H1 (cell line): ENCODE results near the gene ANXA3. TPM values are rescaled to one million over a fixed set of nuclear protein-coding genes. Genes with fewer than 3 reads are reported as not detected.

Experiments used
- CTCF ChIA-PET: fragments of 300-600 bp; sonication (Branson Sonifier 250); formaldehyde crosslinking; loops from one replicate; lab custom pipeline; 2021; ENCODE audit not compliant: partially characterized antibody; lab: Charles Lee
- POLR2A ChIA-PET: fragments of 300-600 bp; sonication (Branson Sonifier 250); formaldehyde crosslinking; loops from one replicate; lab custom pipeline; 2021; ENCODE audit warnings: inconsistent platforms; ENCODE audit not compliant: partially characterized antibody; lab: Charles Lee
- DNase-seq, 2 experiments: peaks; one replicate each; pipeline versions ENCODE4 v3.0.0 to v3.0.0-alpha.2; 2010 to 2022; ENCODE audit warnings: low spot score in 2 of 2, low read depth in 1 of 2, mixed read lengths in 1 of 2
- FAIRE-seq: peaks from 2 replicates; lab custom pipeline; 2011; peaks lifted over from hg19 to GRCh38; lab: Jason Lieb, UNC
- H2AFZ ChIP-seq: 2 replicates; pipeline ENCODE4 v1.8.1; 2012; ENCODE audit warnings: low read length, inconsistent platforms
- H2AK5ac ChIP-seq: 2 replicates; pipeline ENCODE4 v1.6.1; 2013; ENCODE audit warnings: low read depth, low read length
- H2BK120ac ChIP-seq: replicated peaks from 2 replicates; pipeline ENCODE3; 2013; ENCODE audit warnings: low read depth, low read length, inconsistent platforms
- H2BK12ac ChIP-seq: 2 replicates; pipeline ENCODE4 v1.6.1; 2013; ENCODE audit warnings: low read depth, low read length
- H2BK15ac ChIP-seq: 2 replicates; pipeline ENCODE4 v1.6.1; 2013; ENCODE audit warnings: low read length
- H2BK20ac ChIP-seq: 2 replicates; pipeline ENCODE4 v1.6.1; 2013; ENCODE audit warnings: low read length
- H2BK5ac ChIP-seq: 2 replicates; pipeline ENCODE4 v1.6.1; 2013; ENCODE audit warnings: low read depth, low read length
- H3K14ac ChIP-seq: 2 replicates; pipeline ENCODE4 v1.6.1; 2013; ENCODE audit warnings: inconsistent platforms; ENCODE audit not compliant: insufficient read length
- H3K18ac ChIP-seq: 2 replicates; pipeline ENCODE4 v1.6.1; 2013; ENCODE audit warnings: low read length; ENCODE audit errors: extremely low read depth
- H3K23ac ChIP-seq: 2 replicates; pipeline ENCODE4 v1.6.1; 2013; ENCODE audit warnings: inconsistent platforms; ENCODE audit not compliant: insufficient read length
- H3K23me2 ChIP-seq: 2 replicates; pipeline ENCODE4 v1.6.1; 2013; ENCODE audit warnings: low read depth, low read length
- H3K27ac ChIP-seq: 2 replicates; pipeline ENCODE4 v1.6.1; 2011; ENCODE audit warnings: low read depth, low read length, inconsistent platforms
- H3K27me3 ChIP-seq, 4 experiments: replicated peaks in 1 of 4; 1 replicate in 1 of 4; 2 replicates in 3 of 4; pipeline versions ENCODE4 v1.6.1 to v1.8.1; 2011 to 2013; ENCODE audit warnings: low read length in 3 of 4, mild to moderate bottlenecking in 3 of 4, inconsistent platforms in 2 of 4, mixed read lengths in 2 of 4, moderate library complexity in 1 of 4; ENCODE audit not compliant: control insufficient read depth in 3 of 4, insufficient read depth in 3 of 4; ENCODE audit errors: extremely low read depth in 1 of 4
- H3K36me3 ChIP-seq, 4 experiments: 2 replicates each; pipeline versions ENCODE4 v1.6.1 to v1.8.1; 2011 to 2013; ENCODE audit warnings: mild to moderate bottlenecking in 4 of 4, low read length in 3 of 4, moderate library complexity in 2 of 4, control low read depth in 1 of 4, inconsistent platforms in 1 of 4; ENCODE audit not compliant: insufficient read depth in 4 of 4, control insufficient read depth in 2 of 4
- H3K4ac ChIP-seq: replicated peaks from 2 replicates; pipeline ENCODE3; 2013; ENCODE audit warnings: low read length, low read depth, mixed read lengths, inconsistent platforms; ENCODE audit not compliant: insufficient read length
- H3K4me1 ChIP-seq, 4 experiments: replicated peaks in 1 of 4; 1 replicate in 1 of 4; 2 replicates in 3 of 4; pipeline versions ENCODE4 v1.6.1 to v1.8.1; 2011 to 2013; ENCODE audit warnings: low read length in 3 of 4, inconsistent platforms in 2 of 4, mixed read lengths in 1 of 4; ENCODE audit not compliant: insufficient read depth in 4 of 4, control insufficient read depth in 3 of 4
- H3K4me2 ChIP-seq, 2 experiments: 2 replicates each; pipeline versions ENCODE4 v1.6.1 to v1.8.1; 2011 to 2013; ENCODE audit warnings: low read depth in 2 of 2, low read length in 2 of 2, control low read depth in 1 of 2, inconsistent platforms in 1 of 2, mild to moderate bottlenecking in 1 of 2; ENCODE audit not compliant: insufficient read depth in 1 of 2
- H3K4me3 ChIP-seq, 4 experiments: fragments of 200-600, 300-600 bp in 1 of 4; sonication (generic), shearing (Covaris generic), sonication (Bioruptor Twin) in 1 of 4; 2 replicates each; pipeline versions ENCODE4 v1.5.1 to v1.8.1; 2011 to 2016; ENCODE audit warnings: low read length in 4 of 4, low read depth in 3 of 4, control low read depth in 2 of 4, inconsistent platforms in 2 of 4, mild to moderate bottlenecking in 2 of 4, mixed read lengths in 1 of 4, moderate library complexity in 1 of 4; ENCODE audit not compliant: insufficient read depth in 2 of 4; ENCODE audit errors: extremely low read depth in 1 of 4
- H3K56ac ChIP-seq: replicated peaks from 2 replicates; pipeline ENCODE3; 2013; ENCODE audit warnings: low read depth, mild to moderate bottlenecking, mixed read lengths, low read length, inconsistent platforms; ENCODE audit not compliant: insufficient read length
- H3K79me1 ChIP-seq: 2 replicates; pipeline ENCODE4 v1.6.1; 2013; ENCODE audit warnings: low read depth, low read length, control low read depth
- H3K79me2 ChIP-seq, 2 experiments: 2 replicates each; pipeline versions ENCODE4 v1.6.1 to v1.8.1; 2012 to 2013; ENCODE audit warnings: low read length in 2 of 2, mild to moderate bottlenecking in 2 of 2, inconsistent platforms in 1 of 2; ENCODE audit not compliant: insufficient read depth in 2 of 2, control insufficient read depth in 1 of 2
- H3K9ac ChIP-seq, 4 experiments: replicated peaks in 1 of 4; 1 replicate in 1 of 4; 2 replicates in 3 of 4; pipeline versions ENCODE4 v1.6.1 to v1.8.1; 2011 to 2013; ENCODE audit warnings: low read depth in 3 of 4, low read length in 3 of 4, control low read depth in 2 of 4, mild to moderate bottlenecking in 2 of 4, moderate library complexity in 2 of 4, inconsistent platforms in 1 of 4; ENCODE audit errors: extremely low read depth in 1 of 4
- H3K9me3 ChIP-seq, 2 experiments: 2 replicates each; pipeline versions ENCODE4 v1.6.1 to v1.8.1; 2012 to 2013; ENCODE audit warnings: mild to moderate bottlenecking in 2 of 2, moderate library complexity in 2 of 2, control low read depth in 1 of 2, inconsistent platforms in 1 of 2, low read depth in 1 of 2, low read length in 1 of 2, mixed read lengths in 1 of 2; ENCODE audit not compliant: insufficient read depth in 2 of 2
- H4K20me1 ChIP-seq, 2 experiments: replicated peaks in 1 of 2; 2 replicates each; pipeline versions ENCODE3 to v1.8.1; 2011 to 2013; ENCODE audit warnings: inconsistent platforms in 2 of 2, low read length in 2 of 2, mild to moderate bottlenecking in 1 of 2; ENCODE audit not compliant: insufficient read depth in 2 of 2, control insufficient read depth in 1 of 2
- H4K5ac ChIP-seq: 2 replicates; pipeline ENCODE4 v1.6.1; 2013; ENCODE audit warnings: low read length, low read depth, mixed read lengths, inconsistent platforms; ENCODE audit not compliant: insufficient read length
- H4K8ac ChIP-seq: 2 replicates; pipeline ENCODE4 v1.8.0; 2013; ENCODE audit warnings: mild to moderate bottlenecking, moderate library complexity, low read length, inconsistent platforms; ENCODE audit not compliant: insufficient read depth; ENCODE audit errors: extremely low read depth
- H4K91ac ChIP-seq: replicated peaks from 2 replicates; pipeline ENCODE3; 2013; ENCODE audit warnings: low read length, mixed read lengths, inconsistent platforms; ENCODE audit not compliant: insufficient read length
- JUND ChIP-seq: IDR thresholded peaks from 2 replicates; pipeline ENCODE4 v1.6.1; 2011; ENCODE audit warnings: mild to moderate bottlenecking, improper control_type of control experiment, low read length
- SP1 ChIP-seq: IDR thresholded peaks from 2 replicates; pipeline ENCODE4 v1.6.1; 2011; ENCODE audit warnings: low read depth, low read length
- WGBS, 2 experiments: shearing (Covaris generic) in 1 of 2; methylation state at CpG; one replicate each; pipeline versions ENCODE4 v1.1.6 to v1.1.7; 2013 to 2015; ENCODE audit warnings: low lambda C conversion rate in 2 of 2, mixed read lengths in 2 of 2, inconsistent platforms in 1 of 2, low coverage in 1 of 2, missing lambda C conversion rate in 1 of 2; ENCODE audit not compliant: insufficient replicate concordance in 2 of 2, insufficient coverage in 1 of 2, insufficient read length in 1 of 2; ENCODE audit errors: extremely low coverage in 1 of 2, missing lambda C conversion rate in 1 of 2; 5-methylcytosine and 5-hydroxymethylcytosine counted together
- polyA plus RNA-seq, 7 experiments: library from polyadenylated mRNA; depleted of rRNA in 3 of 7; stranded (reverse) in 5 of 7; unstranded in 2 of 7; fragments of >200 nt in 5 of 7; fragments of 200-250 nt in 2 of 7; gene quantifications; 1 replicate in 5 of 7; 2 replicates in 1 of 7; 4 replicates in 1 of 7; pipeline versions ENCODE4 v1.2.1 to v1.2.3, GENCODE V29; 2011 to 2013; ENCODE audit warnings: missing spikeins in 2 of 7, mixed read lengths in 2 of 7
- total RNA-seq: library from RNA; stranded (reverse); fragmentation: NEBNext Ultra II Directional; extraction: Animal tissue kit (Norgen Biotek cat#: 25700); gene quantifications from 2 replicates; pipeline ENCODE4 v1.2.1, GENCODE V29; 2021

ANXA3 gene
- total and polyA plus RNA-seq, 2 of the 8 experiments (the other 6 are each of a cell fraction or from before 2014, with no cell fraction given) = 10.3 to 27.3 TPM

DNA sequence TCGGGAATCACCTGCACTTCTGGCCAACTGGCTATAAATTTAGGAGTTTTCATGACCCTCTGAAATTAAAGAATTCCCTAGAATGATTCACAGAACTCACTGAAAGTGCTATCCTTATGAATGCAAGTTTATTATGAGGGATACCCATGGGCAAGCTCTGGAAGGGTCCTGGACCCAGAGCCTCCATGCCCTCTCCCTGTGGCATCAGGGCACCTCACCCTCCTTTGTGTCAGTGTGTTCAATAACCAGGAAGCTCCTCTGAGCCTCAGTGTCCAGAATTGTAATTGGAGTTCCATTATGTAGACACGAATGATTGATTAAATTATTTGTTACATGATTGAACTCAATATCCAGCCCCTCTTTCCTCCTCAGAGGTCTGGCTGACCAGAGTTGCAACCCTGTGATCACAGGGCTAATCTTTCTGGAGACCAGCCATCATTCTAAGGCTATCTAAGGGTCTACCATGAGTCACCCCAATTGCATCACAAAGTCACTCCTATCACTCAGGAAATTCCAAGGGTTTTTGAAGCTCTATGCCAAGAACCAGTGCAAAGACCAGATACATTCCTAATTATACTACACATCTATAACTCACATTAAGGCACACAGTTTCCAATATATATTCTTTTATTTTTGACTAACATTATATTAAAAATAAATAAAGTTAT lies 8.9 kb downstream of the ANXA3 start:
- FAIRE-seq = no peak
- no peak overlapping the region for H3K9ac ChIP-seq
- no peak for DNase-seq
- ChIA-PET POLR2A (interaction anchor here (1.3 kb wide), 2 partner anchors 9 kb away, joined by 5 read pairs; partner anchors contain the start of gene ANXA3), CTCF (interaction anchor here (1.0 to 2.1 kb wide), 3 partner anchors 10 to 619 kb away, joined by 3 to 6 read pairs (median 4); partner anchors contain the start of gene ANXA3)
- H3K23ac ChIP-seq = no peak overlapping the region
- H2AK5ac ChIP-seq = no peak overlapping the region
- no peaks in the 10 kb centered on the region for H3K27me3 ChIP-seq
- H3K4me2 ChIP-seq = peak overlapping the region in 1 of 2 experiments; percentile 9; a peak in 2 of 4 replicates
- no peak overlapping the region for H2BK20ac ChIP-seq
- H4K91ac ChIP-seq = no peak overlapping the region
- no peaks in the 10 kb centered on the region for H3K9me3 ChIP-seq
- no peak overlapping the region for H3K56ac ChIP-seq
- no peak overlapping the region for H2BK12ac ChIP-seq
- H3K27ac ChIP-seq = no peak overlapping the region
- no peak overlapping the region for H3K4me3 ChIP-seq
- no peak overlapping the region for H2AFZ ChIP-seq
- no peaks in the 10 kb centered on the region for H3K79me1 ChIP-seq
- no peak overlapping the region for H4K5ac ChIP-seq
- no peak overlapping the region for H3K18ac ChIP-seq
- no peaks in the 10 kb centered on the region for H4K20me1 ChIP-seq
- H3K36me3 ChIP-seq = no peaks in the 10 kb centered on the region
- H4K8ac ChIP-seq = no peak overlapping the region
- no peaks in the 10 kb centered on the region for H3K23me2 ChIP-seq
- no peak overlapping the region for H2BK120ac ChIP-seq
- H3K4ac ChIP-seq = no peak overlapping the region
- TF ChIP-seq JUND (peak; percentile 79), SP1 (no peak)
- peaks cover 5 to 11% (median 9%) of the 10 kb centered on the region in 4 experiments; a peak in 6 of 7 replicates for H3K4me1 ChIP-seq
- H3K14ac ChIP-seq = no peak overlapping the region
- H2BK15ac ChIP-seq = no peak overlapping the region
- no peaks in the 10 kb centered on the region for H3K79me2 ChIP-seq
- WGBS, 2 experiments = 87% methylated on average over 2 of the region's 2 CpGs; no CpG with 5 or more reads in 1 of the 2 experiments
- H2BK5ac ChIP-seq = no peak overlapping the region
